NCI-H1436 treated with DMSO at 0.1 percent for 48 hours (cell line): ENCODE measurements around the gene DCLK1.
A peak's percentile ranks its signal among the peaks of the same experiment; 100 is the strongest.

Source experiments
- DNase-seq: peaks from one replicate; lab custom pipeline; 2025; lab: John Stamatoyannopoulos, UW

The DCLK1 gene

DNA sequence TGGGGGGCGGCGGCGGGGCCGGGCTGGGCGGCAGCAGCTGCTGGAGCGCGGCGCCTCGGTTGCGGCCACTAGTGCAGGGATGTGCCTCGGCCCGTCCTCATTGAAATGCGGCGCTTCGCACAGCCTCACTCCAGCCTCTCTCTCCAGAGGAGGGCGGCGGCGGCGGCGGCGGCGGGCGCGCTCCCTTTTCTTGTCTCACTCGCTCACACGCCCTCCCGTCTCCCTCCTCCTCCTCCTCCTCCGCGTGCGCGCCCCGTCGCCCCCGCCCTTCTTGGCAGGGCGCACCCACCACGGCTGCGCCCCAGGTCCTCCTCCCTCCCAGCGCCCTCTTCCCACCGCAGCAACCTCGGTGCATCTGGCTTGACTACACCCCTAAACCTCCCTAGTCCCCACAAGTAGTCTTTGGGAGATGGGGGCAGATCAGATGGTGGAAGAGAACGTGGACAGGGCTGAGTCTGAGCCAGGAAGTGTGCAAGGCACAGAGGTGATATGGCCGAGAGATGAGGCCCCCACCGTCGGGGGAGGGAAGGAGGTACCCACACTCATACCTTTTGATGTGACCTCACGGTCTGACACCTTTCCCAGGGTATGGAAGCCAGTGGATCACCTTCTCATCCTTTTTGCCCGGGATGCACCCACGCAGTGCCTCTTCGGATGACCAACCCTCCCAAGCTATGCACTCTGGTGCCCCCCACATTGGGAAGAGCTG lies at the start of gene DCLK1:
Gene DCLK1, minus strand, starts transcription at position 161 of the 709 bp plus-strand sequence.
- DNase-seq = no peak

DNA sequence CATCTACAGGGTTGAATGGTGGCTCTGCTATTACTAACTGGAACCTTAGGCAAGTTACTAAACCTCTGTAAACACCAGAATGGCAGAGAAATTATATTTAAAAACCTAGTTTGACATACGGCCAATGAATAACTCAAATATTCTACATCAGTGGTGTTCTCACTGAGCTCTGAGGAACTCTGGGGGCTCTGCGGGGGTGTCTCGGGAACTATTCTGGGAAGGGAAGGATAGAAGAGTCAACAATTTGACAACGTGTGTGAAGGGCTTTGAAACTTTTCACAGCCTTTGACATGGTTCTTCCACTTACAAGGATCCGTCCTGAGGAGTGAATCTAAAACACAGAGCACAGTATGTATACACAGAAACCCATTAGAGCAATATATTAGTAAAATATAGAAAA lies 44.4 kb upstream of the DCLK1 start:
- no peak for DNase-seq

DNA sequence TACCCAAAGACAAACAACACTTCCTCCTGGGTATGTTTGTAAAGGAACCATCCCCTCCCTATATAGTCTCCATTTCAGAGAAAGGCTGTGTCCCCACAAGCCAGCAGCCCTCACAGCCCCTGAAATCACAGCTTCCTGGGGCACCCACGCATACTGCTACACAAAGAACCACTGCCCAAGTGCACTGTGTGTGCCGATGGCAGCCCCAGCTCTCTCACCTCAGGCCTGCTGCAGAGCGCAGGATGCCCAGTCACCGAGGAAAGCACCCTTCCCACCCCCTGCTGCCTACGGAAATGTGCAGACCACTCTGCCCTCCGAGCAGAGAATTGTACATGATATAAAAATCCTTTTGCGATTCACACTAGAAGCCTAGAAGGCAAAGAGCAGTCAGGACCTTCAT lies 43.7 kb upstream of the DCLK1 start:
- no peak for DNase-seq

DNA sequence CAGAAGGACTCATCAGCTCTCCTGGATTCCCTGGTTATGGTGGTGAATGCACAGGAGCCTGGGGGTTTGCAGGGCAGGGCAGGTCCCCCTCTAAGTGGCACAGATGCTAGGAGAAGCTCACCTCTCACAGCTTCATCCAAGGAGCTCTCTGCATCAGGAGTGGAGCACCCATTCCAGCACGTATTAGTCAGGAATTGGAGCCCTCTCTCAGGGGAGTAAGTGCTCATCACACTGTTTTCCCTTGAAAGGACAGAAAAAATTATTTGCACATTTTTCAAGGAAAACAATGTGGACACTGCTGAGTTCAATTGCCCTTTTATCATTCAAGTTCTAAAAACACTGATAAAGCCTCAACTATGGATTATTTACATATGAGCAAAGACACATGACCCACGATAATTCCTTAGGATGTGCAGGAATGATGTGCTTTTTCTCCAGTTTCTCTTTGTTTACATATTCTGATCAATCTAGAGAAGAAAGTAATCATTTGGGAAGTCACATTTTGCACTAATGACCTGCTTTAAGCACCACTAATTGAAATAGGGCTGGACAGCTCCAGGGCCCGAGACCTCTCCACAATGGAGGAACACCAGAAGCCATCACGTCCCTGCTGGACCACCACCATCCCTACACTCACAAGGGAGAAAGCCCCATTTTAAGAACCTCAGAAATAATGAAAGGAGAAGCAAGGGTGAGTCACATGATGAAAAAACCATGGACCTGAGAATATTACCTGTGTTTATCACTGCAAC lies 42.6 kb upstream of the DCLK1 start:
- DNase-seq = no peak

DNA sequence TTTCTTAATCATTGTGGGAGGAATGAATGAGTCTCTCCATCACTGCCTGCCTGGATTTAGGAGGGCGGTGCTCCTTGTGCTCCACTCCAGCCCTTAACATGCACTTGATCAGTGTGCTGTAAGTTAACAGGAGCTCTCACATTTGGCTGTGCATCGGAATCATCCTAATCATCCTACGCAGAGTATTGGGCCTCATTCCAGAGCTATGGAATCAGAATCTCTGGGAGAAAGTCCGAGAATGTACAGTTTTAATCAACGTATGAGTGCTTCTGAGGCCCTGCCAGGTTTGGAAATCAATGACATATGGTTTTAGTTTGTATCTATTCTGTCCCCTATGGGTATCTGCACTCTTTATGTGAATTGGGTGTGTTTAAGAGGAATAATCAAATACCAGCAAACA lies 34.9 kb upstream of the DCLK1 start:
- no peak for DNase-seq

DNA sequence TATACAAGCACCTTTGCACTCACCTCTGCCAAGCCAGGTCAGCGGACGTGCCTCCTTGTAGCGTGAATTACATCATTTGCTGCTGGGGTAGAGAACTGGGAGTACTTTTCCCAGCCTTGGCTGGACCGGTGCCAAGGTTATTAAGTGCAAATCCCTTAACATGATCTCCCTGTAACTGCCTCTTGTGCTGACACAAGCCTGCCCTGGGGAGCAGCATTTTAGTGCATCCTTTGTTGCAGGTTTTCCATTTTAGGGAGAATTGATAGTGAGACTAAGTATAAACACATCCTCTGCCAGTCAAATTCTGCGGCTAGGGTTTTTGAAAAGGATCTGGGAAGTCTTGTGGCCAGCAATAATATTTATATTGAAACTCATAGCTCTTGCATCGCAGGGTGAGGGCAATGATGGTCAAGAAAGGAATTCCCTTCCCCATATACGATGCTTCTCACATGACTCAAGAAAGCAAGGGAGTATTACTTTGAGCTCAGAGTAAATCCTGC lies 32.7 kb upstream of the DCLK1 start:
- peak; percentile 53 for DNase-seq

DNA sequence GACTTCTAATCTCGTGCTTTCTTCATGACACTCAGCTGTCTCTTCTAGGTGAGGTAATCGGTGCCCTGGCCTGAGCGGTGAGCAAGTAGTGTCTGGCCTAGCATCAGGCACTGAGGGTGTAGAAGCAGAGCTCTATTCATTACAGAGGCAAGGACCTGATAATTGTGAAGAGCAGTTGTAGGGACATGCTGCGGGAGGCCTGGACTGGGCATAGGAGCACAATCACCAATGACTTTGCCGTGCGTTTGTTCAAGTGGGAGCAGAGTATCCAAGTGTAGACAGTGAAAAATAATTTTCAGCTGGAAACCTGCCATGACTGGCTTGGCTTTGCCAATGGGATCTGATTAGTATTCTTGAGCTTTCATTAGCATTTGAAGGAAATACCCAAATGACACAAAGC lies 32.1 kb upstream of the DCLK1 start:
- no peak for DNase-seq

DNA sequence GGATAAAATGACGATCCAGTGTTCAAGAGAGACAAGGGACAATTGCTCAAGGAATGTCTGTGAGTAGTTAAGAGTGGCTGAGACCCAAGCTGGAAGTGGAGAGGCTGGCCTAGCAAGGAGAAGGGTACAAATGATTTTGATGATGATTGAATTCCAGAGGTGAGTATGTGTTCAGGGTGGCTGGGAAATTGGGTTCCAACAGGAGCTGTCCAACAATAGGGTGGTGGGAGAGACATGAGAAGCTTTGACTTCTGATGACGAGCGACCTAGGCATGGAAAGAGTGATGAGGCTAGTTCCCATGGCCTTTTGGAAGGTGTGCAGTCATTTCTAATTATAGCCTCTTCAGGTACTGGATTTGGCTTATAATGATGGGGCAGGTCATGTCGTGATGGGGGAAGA lies 29.1 kb upstream of the DCLK1 start:
- no peak for DNase-seq

DNA sequence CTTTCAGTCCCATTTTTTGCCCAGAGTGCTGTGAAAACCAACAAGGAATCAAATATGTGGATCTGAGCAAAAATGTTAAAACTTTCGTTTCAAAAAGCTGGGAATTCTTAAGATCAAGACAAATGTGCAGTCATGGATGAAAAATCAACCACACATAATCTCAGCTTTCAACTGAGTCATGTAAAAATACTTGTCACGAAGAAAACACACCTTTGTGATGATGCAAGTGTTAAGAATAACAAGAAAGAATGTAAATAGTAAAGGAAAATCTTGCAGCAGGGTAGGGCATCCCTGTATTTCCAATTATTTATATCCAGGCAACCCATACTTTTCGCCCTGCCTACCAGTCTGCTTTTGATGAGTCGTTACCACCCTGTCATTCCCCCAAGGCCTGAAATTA lies 27.4 kb upstream of the DCLK1 start:
- DNase-seq = no peak

DNA sequence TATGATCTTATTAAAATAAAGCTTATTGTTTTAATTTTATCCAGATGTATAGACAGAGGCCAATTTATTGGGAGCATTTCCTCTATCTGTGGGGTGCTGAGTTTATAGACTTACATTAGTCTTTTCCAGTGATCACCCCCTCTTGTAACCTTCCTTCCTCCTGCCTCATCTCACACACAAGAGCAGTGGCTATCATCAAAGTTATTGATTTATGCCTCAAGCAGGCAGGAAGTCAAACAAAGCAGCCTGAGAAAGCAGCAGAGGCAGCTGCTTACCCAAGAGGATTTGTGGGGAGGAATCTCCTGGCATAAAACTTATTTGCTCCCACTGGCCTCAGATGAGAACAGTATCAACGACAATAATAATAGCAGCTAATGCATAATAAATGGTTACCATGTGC lies 26.3 kb upstream of the DCLK1 start:
- no peak for DNase-seq

DNA sequence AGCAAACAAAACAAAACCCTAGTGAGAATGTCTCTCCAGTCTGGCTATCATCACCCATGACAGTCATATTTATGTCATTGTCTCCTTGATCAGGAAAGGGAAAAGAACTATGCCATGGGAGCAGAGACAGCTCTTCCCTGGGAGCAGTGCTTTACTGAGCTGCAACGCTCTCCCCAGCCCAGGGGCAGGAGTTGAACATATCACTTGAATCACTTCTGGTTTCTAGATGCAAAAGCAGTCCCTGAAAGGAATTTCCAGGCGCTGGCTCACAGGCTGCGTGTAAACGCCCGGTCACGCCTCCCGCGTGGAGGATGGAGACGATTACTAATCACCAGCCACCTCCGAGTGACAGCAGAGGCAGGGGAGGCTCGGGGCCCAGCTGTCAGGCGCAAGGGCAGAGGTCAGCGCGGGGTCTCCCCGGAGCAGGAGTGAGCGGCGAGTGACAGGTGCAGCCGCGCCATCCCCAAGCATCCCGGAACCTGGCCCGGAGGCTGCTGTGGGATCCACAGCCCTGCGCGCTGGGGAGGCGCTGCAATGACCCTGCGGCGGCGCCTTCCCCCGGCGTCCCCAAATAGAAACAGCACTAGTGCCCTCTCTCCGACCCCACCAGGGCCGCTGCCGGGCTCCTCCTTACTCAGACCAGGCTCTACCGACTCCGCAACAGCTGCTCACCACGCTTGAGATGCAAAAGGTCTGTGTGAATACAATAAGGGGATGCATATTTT lies 23.5 kb upstream of the DCLK1 start:
- DNase-seq = no peak

DNA sequence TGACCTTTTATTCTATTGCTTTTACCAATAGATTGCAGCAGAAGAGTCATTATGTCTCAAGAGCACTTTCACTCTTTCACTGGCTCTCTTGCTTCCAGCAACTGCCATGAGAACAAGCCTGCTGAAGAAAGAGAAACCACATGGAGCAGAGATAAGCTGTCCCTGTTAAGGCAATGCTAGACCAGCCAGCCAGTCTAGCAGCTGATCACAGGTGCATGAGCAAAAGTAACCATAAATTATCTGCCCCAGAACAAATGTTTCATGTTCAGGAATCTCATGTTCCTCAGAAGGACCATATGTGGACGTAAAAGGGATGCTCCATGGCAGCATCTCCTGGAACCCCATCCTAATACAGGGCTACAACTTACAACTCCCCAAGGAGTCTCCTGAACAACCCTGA lies 20.4 kb upstream of the DCLK1 start:
- DNase-seq = no peak

DNA sequence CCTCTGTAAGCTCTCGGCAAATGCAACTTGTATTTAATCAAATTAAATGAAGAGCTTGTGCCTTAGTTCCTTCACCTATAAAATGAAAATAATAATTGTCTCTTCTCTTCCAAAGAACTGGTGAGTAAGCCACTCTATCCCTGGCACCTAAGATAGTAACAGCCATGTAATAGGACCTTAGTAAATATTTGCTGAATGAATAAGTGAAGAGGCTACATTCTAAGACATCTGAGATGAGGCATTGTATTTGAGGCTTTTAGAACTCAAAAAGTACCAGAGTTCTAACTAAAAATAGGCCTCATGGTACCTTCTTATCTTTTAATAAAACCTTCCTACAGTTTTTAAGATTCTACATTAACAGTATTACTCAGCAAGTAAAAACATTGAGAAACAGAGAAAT lies 17.3 kb upstream of the DCLK1 start:
- no peak for DNase-seq

DNA sequence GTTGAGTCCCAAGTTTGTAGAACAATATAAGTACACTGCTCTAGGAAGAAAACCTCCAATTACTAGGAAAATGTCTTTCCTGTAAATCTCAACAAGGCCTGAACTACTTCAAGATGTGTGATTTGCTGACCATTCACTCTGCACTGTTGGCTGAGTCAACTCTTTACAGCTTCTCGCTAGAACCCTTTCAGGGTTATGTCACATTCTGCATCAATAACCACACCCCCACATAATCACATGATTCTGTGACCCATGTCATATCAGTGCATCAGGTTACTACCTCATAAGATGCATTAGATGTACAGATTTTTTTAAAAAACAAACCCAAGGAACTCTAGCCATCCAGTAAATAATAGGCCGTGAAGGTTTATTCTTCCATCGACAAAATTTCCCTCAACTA lies 16.1 kb upstream of the DCLK1 start:
- DNase-seq = no peak

DNA sequence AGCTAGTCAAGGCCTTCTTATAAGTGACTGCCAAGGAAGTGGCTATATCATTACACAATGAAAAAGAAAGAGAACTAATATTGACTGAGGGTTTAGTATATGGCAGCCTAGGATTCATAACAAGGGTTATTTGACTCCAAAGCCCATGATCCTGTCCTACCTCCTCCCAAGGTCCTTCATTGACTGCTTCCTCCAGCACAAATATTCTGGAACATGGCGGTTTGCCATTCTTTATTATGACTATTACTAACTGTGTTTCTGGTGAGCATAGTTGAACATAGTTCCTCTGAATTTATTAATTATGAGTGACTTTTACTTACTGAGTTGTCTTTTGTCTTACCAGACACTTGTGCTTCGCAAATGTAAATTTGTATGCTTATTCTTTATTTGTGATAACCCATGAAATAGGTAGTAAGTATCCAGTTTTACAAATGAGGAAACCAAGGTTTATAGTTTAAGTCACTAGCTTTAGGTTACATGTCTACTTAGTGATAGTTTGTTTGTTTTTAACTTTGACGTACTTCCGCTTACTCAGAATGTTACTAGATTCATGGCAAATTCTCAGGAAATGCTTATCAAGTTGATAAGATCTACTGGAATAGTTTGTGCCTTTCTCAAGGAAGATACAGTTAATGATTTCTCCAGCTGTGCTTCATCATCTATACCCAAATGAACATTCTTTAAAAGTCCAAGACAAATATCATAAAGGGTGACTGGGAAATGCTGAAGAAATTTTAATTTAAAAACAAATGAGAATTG lies 15.5 kb upstream of the DCLK1 start:
- no peak for DNase-seq

DNA sequence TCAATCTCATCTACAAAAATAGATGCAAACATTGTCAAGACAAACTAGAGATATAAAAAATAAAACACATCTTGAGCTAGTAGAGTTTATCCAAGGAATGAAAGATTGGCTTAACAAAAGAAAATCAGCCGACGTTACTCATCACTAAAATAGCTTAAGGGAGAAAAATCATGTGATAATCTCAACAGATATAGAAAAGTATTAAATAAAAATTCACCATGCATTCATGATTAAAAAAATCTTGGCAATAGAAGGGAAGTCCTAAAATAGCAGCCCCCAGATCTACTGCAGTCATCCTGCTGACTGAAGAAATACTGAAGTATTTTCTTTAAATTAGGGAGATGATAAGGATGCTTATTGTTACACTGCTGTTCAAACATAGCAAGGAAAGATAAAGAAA lies 12.6 kb upstream of the DCLK1 start:
- DNase-seq = no peak

DNA sequence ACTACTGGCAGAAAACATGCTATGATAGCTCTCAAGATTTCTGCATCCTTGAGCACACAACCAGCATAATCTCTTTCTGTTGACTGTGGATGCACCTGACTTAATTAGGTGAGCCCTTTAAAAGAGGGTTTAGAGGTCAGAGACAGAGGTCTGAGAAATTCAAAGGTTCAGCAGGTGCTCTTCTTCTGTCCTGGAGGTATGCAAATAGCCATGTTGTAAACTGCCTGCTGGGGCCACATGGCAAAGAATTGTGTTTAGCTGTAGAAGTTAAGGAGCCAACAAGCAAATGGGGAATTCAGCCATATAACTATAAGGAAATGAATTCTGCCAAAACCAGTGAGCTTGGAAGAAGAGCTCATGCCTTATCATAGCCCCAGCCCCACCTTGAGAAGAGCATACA lies 11.6 kb upstream of the DCLK1 start:
- DNase-seq = no peak

DNA sequence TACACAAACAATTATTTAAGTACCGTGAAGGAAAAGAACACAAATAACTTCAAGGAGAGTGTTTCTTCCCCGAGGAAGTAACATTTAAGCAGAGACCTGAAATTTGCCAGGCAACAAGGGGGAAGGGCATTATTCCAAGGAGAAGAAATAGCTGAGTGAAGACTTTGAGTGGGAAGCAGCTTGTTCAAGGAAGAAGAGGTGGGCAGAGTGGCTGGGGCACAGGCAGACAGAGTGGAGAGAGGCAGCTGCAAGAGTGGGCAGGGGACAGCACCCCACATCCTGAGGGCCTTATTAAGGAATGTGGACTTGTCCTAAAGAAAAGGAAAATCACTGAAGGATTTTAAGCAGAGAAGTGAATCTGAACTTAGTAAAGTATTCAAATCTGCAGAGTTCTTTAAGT lies 4.7 kb upstream of the DCLK1 start:
- no peak for DNase-seq

DNA sequence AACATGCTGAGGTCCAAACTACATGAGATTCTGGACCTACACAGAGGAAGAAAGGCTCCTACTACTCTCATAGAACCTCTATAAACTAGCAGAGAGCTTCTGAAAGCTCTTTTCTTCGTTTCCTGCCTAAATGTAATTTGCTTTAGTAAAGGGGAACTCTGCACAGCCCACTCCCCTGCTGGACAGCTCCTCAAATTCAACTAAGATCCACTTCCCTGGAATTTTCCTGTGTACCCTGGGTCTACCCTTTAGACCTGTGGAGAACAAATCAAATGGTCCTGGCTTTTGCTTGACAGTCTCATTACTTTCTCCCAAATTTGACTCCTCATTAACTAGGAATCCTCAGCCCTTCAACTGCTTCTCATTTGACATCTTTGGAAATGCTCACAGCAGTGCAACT lies 3.5 kb upstream of the DCLK1 start:
- no peak for DNase-seq

DNA sequence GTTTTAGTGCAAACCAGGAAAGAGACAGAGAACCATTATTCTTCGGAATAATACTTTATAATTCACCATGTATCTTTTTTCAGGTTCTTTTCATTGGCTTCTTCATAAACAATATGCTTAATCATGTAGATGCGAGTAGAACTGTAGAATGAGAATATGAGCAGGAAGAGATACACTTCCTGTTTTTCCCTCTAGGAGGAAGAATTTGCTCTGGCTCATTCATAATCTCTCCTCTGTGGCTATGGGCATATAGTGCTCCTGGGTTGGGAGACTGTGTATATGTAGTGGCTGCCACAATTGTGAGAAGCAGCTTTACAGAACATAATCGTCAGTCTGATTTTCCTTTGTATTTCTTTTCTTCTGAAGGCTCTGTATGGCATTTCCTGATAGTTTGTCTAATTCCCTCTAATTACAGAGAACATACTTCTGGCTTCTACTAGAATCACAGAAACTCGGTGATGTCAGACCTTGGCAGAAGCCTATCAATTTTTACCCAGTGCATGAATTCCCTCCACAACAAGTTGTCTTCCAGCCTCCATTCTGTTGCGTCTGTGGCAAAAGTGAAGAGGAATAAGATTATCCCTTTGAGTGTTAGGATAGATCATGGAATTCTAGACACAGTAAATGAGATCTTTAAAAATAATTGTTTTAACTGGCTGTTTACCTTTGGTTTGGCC lies 2.9 kb upstream of the DCLK1 start:
- no peak for DNase-seq

DNA sequence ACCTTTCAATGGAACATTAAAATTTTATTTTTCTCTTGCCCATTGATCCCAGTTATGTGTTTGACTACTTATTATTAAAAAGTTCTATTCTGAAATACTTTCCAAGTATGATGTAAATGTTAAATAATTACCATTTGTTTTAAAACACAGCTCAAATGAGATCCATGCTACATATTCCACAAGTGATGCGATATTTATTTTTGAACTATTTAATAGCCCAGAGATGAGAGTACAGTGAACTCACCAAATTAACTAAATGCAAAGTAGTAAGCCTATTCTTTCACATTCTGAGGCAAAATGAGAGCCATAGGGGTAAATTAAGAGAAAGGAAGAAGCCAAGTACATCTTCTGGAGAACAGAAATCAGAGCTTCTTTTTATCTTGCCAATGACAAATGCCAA lies 1.2 kb upstream of the DCLK1 start:
- DNase-seq = no peak

DNA sequence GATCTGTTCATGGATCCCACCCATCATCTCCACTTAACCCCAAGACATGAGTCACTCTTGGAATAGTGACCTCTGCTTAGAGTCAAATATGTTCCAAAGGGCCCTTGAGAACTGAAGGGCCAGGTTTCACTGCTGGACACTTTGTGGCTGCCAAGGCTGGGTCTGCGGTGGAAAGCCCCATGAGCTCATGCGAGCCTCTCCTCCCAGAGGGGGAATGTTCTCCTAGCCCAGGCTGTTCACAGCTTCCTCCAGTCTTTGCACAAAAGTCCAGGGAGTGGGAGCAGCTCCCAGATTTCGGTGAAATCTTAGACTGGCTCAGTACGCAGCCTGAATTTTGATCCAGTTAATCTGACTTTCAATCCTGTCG lies 732 bp upstream of the DCLK1 start:
- no peak for DNase-seq
